Astrocyte of the spinal cord (primary cell): Measurements from ENCODE around the gene JUP.

Source experiments
- DNase-seq: peaks from one replicate; pipeline ENCODE4 v3.0.0; 2011; ENCODE audit warnings: low read depth, low spot score
- H3K4me3 ChIP-seq: 2 replicates; pipeline ENCODE4 v1.5.1; 2011; ENCODE audit warnings: low read depth, mild to moderate bottlenecking, low read length, moderate library complexity
- in situ Hi-C: cut with HindIII; loops from 2 replicates; pipeline ENCODE4 v1.10.0; 2017; ENCODE audit warnings: low sequenced_read_pairs
- TF ChIP-seq, protein P1 (sequence below): IDR thresholded peaks from 2 replicates; pipeline ENCODE4 v1.5.1; 2012; ENCODE audit warnings: low read depth, mild to moderate bottlenecking, low read length, inconsistent platforms

Gene JUP

DNA sequence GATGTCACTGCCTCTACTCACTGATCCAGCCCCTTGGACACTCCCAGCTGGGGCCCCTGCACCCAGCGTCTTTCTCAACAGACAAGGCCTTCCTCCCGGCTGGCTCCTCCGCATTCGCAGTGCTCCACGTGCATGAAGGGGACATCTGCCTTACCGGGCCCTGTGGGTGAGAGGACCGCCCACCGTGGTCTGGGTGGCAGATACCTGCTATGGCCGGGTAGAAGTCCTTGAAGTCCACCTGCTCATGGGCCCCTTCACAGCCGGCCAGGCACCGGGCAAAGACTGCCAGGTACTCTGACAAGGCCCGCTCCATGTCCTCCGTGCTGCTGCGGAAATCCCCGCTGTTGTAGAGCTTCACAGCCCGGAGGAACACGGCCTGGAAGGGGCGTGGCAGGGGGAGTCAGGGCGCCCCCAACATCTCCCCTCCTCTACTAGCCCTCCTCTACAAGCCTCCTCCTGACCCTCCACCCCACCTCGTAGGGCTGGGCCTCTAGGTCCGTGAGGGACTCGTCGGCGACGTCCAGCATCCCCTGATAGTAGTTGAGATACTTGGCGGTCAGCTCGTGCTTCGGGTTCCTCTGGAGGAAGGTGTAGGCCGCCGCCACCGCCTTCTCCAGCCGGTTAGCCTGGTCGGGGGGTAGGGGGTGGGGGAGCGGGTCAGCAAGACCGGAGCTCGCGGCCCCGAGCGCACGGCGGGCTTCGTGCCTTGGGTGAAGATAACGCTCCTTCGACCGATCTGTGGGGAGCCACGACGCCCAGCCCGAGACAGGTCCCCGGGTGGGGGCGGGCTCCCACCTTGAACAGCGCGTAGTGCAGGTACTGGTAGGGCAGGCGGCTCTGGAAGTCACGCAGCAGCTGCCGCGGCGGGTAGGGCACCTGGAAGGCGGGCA is 24.4 kb upstream of the JUP start:
- in situ Hi-C loops: no loop called here
- no peak for DNase-seq
- TF ChIP-seq, protein P1, sequence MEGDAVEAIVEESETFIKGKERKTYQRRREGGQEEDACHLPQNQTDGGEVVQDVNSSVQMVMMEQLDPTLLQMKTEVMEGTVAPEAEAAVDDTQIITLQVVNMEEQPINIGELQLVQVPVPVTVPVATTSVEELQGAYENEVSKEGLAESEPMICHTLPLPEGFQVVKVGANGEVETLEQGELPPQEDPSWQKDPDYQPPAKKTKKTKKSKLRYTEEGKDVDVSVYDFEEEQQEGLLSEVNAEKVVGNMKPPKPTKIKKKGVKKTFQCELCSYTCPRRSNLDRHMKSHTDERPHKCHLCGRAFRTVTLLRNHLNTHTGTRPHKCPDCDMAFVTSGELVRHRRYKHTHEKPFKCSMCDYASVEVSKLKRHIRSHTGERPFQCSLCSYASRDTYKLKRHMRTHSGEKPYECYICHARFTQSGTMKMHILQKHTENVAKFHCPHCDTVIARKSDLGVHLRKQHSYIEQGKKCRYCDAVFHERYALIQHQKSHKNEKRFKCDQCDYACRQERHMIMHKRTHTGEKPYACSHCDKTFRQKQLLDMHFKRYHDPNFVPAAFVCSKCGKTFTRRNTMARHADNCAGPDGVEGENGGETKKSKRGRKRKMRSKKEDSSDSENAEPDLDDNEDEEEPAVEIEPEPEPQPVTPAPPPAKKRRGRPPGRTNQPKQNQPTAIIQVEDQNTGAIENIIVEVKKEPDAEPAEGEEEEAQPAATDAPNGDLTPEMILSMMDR: no peak
- H3K4me3 ChIP-seq: peak overlapping the region; percentile 92

DNA sequence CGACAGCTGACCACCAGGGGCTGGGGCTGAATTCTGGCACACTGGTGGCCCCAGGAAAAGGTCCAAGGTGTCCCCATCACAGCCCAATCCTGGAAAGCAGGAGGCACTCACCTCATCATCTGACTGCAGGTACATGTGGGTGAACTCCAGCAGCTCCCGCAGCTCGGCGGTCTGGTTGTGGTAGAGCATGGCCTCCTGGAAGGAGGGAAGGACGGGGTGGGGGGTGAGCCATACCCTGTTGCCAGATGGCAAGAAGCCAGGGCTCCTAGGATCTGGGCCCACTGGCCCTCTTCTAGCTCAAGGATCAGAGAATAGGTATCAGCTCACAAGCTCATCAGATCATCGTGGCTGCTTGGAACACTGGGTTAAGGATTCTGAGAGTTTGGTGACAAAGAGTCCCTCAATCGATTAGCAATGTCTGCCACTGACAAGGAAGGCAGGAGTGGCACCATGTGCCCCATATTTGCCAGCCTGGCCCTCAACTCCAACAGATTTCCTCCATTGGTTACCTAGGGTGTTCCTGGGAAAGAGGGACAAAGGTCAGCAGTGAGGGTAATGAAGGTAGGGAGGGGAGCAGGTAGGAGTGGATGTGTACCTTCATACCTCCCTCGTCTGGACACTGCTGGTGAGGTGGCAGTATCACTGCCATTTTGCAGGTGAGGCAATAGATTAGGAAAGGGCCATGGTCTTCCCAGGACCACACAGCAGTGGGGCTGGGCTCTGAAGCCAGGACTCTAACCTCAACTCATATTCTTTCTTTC is 20.4 kb upstream of the JUP start:
- TF ChIP-seq, protein P1: no peak
- H3K4me3 ChIP-seq: no peak overlapping the region
- in situ Hi-C loops: loop anchor here (10.0 kb wide), 1 partner anchor 82 kb away; no protein-coding TSS in a partner anchor
- no peak for DNase-seq

DNA sequence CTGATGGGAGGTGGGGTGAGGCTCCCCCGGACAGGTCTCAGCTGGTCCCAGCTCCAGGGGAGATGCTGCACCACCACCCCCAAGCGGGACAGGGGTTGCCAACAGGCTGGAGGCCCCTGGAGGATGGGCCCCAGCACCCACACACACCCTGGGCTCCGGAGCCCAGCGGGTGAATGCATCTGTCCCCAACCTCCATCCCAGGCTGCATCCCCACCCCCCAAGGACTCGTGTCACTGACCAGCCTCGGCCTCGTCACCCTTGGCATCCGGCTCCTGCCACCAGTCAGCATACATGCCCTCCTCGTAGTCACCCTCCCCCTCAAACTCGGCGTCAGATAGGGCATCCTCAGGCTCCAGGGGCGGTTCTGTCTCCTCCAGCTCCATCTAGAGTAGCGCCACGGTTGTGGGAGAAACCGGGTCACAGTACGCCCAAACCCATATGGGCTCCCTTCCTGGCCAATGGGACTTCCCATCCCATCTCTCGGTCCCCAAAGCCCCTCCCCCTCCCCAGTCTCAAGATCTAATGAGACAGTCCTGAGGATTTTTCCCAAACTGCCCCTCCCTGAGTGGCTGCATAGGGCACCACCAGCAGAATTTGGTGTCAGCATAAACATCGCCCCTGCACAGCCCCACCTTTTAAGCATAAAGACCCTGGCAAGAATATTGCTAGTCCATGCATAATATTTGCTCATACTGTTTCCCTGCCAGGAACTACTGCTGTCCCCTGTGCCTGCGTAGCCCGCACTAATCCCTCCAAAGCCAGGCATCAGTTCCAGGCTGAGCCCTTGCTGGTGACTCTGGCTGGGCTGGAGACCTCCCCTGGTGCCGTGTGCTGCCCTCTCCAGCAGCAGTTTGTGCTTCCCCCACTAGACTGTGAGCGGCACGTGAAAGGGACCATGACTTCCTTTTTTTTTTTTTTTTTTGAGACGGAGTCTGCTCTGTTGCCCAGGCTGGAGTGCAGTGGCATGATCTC is 16.8 kb upstream of the JUP start:
- no peak overlapping the region for H3K4me3 ChIP-seq

DNA sequence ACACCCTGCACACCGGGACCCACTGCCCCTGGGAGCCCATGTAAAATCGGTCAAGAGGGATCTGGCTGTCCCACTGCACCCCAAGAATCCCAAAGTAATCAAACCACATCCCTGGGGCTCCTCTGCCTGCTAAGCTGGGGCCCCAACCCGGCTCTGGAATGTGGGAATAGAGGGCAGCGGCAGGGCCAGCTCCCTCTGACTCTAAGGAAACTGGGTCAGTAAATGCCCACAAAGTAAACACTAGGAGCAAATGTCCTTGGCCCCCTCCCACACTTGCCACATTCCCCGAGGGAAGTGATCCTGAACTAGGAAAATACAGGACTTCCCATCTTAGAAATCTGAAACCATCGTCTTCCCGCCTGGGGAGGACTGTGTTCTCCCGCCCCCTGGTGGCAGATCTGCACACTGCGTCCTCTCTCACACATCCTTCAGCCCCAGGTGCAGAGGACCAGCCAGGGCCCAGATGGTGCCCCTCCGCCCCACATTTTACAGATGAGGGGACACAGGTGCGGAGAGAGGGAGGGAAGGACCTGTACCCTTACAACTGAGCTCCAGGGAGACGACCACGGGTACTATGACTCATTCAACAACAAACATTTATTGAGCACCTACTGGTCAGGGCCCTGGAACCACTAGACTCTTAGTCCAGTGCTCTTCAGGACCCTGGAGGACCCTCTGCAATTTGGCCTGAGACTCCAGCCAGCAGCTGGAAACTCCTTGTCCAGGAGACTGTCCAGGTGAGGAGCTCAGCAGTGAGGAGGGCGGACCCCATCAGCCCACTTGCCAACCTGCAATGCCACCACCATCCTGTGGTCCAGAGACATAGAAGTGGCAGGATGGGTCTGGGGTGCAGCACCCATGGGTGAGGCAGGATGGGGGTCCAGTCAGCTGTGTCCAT is 15.1 kb upstream of the JUP start:
- H3K4me3 ChIP-seq: no peak overlapping the region
- DNase-seq: peak; percentile 74
- TF ChIP-seq, protein P1: peak; percentile 94
- in situ Hi-C loops: loop anchor here (10.0 kb wide), 1 partner anchor 77 kb away; no protein-coding TSS in a partner anchor

More for the DNA sequence above, 16.8 kb upstream of the JUP start:
- TF ChIP-seq, protein P1: no peak
- DNase-seq: no peak
- in situ Hi-C loops: loop anchor here (10.0 kb wide), 1 partner anchor 79 kb away; no protein-coding TSS in a partner anchor

DNA sequence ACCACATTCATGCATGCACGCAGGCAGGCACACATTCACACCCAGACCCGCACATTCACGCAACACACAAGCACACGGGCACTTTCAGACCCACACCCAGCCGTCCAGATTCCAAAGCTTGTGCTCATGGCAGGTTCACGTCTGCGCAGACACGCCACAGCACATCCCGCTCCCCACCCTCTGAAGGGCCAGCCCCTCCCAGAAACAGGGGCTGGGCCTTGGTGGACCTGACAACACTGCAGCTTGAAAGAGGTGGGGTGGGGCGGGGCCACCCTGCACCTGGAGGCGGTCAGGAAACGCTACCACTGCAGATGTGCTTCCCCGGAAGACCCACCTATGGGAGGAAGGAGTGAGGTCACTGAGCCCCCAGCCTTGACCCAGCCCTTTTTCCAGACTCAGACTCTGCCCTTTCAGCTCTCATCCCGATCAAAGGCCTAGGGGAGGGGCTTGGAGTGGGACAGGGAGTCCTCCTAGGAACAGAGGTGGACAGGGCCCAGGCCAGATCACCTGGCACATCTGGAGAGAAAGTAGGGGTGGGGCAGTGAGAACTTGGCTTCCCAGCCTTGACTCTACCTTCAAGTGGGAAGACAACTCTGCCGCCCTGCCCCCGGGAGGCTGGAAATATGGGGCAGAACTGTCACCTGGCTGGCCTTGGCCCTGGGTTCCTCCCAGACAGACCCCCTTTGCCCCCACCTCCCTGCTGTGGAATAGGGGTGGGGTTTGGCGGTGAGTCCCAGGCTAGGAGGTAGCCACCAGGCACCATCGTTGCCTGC is 14.3 kb upstream of the JUP start:
- in situ Hi-C loops: loop anchor here (10.0 kb wide), 1 partner anchor 76 kb away; no protein-coding TSS in a partner anchor
- no peak overlapping the region for H3K4me3 ChIP-seq
- no peak for DNase-seq
- TF ChIP-seq, protein P1: no peak
